Measurements from ENCODE around the gene TBC1D30.

- no peak for TF ChIP-seq CTCF (IDR thresholded peaks at IDR 0.05)
- no peak for TF ChIP-seq EP300 (IDR thresholded peaks at IDR 0.05)
Measured at GRCh38 chr12:64826234-64826633, 1.8 kb downstream of the TBC1D30 start.
